ENCODE results near the gene ZNF316. TPM values are rescaled to one million over a fixed set of nuclear protein-coding genes. Genes with fewer than 3 reads are reported as not detected.

ZNF316 gene
- polyA plus RNA-seq, 1 donor: 27.5 TPM

DNA sequence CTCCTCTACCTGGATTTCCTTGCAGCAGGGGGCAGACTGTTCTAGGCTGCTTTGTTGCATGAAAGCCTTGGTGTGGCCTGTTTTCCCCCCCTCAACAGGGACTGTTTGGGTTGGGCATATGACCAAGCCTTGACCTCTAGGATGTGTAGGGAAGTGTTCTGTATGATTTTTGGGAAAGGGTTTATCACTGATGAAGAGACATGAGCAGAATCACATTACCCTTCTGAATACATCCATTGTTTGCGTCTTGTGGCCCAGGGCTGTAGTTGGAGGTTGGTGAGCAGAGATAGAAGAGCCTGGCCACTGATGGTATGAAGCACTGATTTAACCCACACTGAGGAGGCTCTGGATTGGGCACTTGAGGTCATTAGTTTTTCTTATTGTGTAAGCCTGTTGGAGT is 43.0 kb downstream of the ZNF316 start:
- no peak for DNase-seq (ENCODE audit: low read depth)

DNA sequence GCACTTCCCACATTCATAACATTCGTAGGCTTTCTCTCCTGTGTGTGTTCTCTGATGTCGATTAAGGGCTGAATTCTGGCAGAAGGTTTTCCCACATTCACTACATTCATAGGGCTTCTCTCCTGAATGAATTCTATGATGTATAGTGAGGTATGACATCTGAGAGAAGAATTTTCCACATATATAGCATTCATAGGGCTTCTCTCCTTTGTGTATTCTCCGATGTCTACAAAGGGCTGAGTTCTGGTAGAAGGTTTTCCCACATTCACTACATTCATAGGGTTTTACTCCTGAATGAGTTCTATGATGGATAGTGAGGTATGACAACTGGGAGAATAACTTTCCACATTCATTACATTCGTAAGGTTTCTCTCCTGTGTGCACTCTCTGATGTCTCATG is 54.0 kb downstream of the ZNF316 start:
- DNase-seq (ENCODE audit: low read depth): no peak

- no peak for DNase-seq (ENCODE audit: low read depth)
Observed at GRCh38 chr7:6691609-6692106, 54.5 kb downstream of the ZNF316 start.

DNA sequence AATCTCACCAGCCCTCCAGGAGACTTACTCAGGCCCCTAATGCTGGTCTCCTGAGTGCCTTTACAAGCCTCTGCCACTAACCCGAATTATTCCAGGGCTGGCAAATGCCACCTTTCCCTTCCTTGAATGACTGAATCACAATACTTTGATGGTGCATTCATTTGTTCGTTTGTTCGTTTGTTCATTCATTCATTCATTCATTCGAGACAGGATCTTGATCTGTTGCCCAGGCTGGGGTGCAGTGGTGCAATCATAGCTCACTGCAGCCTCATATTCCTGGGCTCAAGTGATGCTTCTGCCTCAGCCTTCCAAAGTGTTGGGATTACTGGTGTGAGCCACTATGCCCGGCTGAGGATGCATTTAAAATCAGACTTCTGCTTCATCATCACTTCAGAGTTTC is 63.7 kb downstream of the ZNF316 start:
- DNase-seq (ENCODE audit: low read depth): no peak

DNA sequence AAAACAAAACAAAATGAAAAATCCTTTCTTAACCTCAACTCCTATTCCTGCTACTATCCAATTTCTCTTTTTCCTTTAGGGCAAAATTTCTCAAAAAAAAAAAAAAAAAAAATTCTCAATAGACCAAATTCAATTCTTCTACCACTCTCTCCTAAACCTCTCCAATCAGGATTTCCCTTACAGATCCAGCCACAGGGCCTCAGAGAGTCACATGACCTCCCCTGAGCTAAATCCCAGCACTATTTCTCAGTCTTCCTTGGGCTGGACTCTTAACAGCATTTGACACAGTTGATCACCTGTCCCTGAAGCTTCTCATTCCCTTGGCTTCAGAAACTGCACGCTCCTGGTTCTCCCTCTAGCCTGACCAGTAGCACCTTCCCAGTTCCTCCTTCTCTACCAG is 64.7 kb downstream of the ZNF316 start:
- DNase-seq (ENCODE audit: low read depth): no peak

Other genes starting within 250 kb of the ZNF316 start
- gene DAGLB, start 189.4 kb upstream of the ZNF316 start, polyA plus RNA-seq (ENCODE audit: insufficient read length): 12.0 TPM
- 155 TPM for gene KDELR2, start 153.2 kb upstream of the ZNF316 start, polyA plus RNA-seq (ENCODE audit: insufficient read length)
- gene GRID2IP, start 85.9 kb upstream of the ZNF316 start, polyA plus RNA-seq (ENCODE audit: insufficient read length): 0.10 TPM
- 45.1 TPM for gene ZDHHC4, start 59.9 kb upstream of the ZNF316 start, polyA plus RNA-seq (ENCODE audit: insufficient read length)
- gene INTS15, start 47.3 kb upstream of the ZNF316 start, polyA plus RNA-seq (ENCODE audit: insufficient read length): 23.5 TPM
- 16.6 TPM for gene ZNF853, start 21.7 kb upstream of the ZNF316 start, polyA plus RNA-seq (ENCODE audit: insufficient read length)
- gene ZNF12, start 69.6 kb downstream of the ZNF316 start, polyA plus RNA-seq (ENCODE audit: insufficient read length): 17.6 TPM
- 0.78 TPM for gene RSPH10B2, start 116.8 kb downstream of the ZNF316 start, polyA plus RNA-seq (ENCODE audit: insufficient read length)
- gene CCZ1B, start 189.0 kb downstream of the ZNF316 start, polyA plus RNA-seq (ENCODE audit: insufficient read length): 46.5 TPM